GM12878 (cell line): ENCODE results near the gene PPP1R3G. TPM values are rescaled to one million over a fixed set of nuclear protein-coding genes. Genes with fewer than 3 reads are reported as not detected.

ENCODE experiments used
- ATAC-seq: fragments of 200-7000 bp; cut with Tn5 transposase; 3 replicates; pipeline ENCODE4 v1.9.1; 2020; ENCODE audit warnings: mild to moderate bottlenecking, moderate library complexity
- BruUV-seq: library from RNA; stranded (reverse); fragments of 400-500 nt; replicated peaks from 2 replicates; lab custom pipeline; 2021; lab: Mats Ljungman, UMichigan
- CTCF ChIA-PET: fragments of 300-600 bp; sonication (Branson Sonifier 250); formaldehyde crosslinking; extraction: SDS; loops from one replicate; lab custom pipeline; 2021; ENCODE audit warnings: inconsistent platforms; lab: Yijun Ruan, JAX
- POLR2A ChIA-PET: fragments of 350-600 bp; formaldehyde crosslinking; extraction: SDS; loops from one replicate; lab custom pipeline; 2021; ENCODE audit warnings: inconsistent platforms; lab: Charles Lee
- RAD21 ChIA-PET: fragments of 300-600 bp; sonication (Branson Sonifier 250); formaldehyde crosslinking; loops from one replicate; lab custom pipeline; 2023; ENCODE audit warnings: antibody characterized with exemption; ENCODE audit not compliant: unreplicated experiment; lab: Charles Lee
- SMC1A ChIA-PET: fragments of 300-600 bp; sonication (Branson Sonifier 250); formaldehyde crosslinking; loops from one replicate; lab custom pipeline; 2023; ENCODE audit not compliant: unreplicated experiment, uncharacterized antibody; lab: Charles Lee
- DNase-seq: peaks from one replicate; pipeline ENCODE4 v3.0.0-alpha.2; 2011; ENCODE audit warnings: low read depth, low spot score
- FAIRE-seq: peaks from 3 replicates; lab custom pipeline; 2011; peaks lifted over from hg19 to GRCh38; lab: Jason Lieb, UNC
- H2AFZ ChIP-seq: 2 replicates; pipeline ENCODE4 v1.6.0; 2011; ENCODE audit warnings: low read depth, low read length, control low read depth; ENCODE audit not compliant: control insufficient read depth
- H3K27ac ChIP-seq: 2 replicates; pipeline ENCODE4 v1.5.1; 2011; ENCODE audit warnings: control low read depth; ENCODE audit not compliant: control insufficient read depth, insufficient read depth
- H3K27me3 ChIP-seq, 2 experiments: replicated peaks in 1 of 2; 2 replicates each; pipeline versions ENCODE4 v1.6.0 to v1.6.1; 2011; ENCODE audit warnings: low read length in 1 of 2; ENCODE audit not compliant: control insufficient read depth in 2 of 2, insufficient read depth in 2 of 2
- H3K36me3 ChIP-seq, 2 experiments: 2 replicates each; pipeline ENCODE4 v1.5.1; 2011; ENCODE audit warnings: low read length in 1 of 2; ENCODE audit not compliant: control insufficient read depth in 2 of 2, insufficient read depth in 2 of 2
- H3K4me1 ChIP-seq: 2 replicates; pipeline ENCODE4 v1.6.1; 2011; ENCODE audit warnings: mild to moderate bottlenecking, low read length, moderate library complexity, mixed read lengths; ENCODE audit not compliant: control insufficient read depth, insufficient read depth
- H3K4me2 ChIP-seq: 2 replicates; pipeline ENCODE4 v1.6.0; 2011; ENCODE audit warnings: control low read depth; ENCODE audit not compliant: control insufficient read depth, insufficient read depth
- H3K4me3 ChIP-seq: fragments of 200-600 bp; sonication (generic); 2 replicates; pipeline ENCODE4 v1.5.1; 2016
- H3K79me2 ChIP-seq: 2 replicates; pipeline ENCODE4 v1.6.0; 2011; ENCODE audit warnings: low read length; ENCODE audit not compliant: control insufficient read depth, insufficient read depth
- H3K9ac ChIP-seq: 2 replicates; pipeline ENCODE4 v1.8.0; 2011; ENCODE audit warnings: low read length, control low read depth, mixed read lengths; ENCODE audit not compliant: control insufficient read depth, insufficient read depth
- H3K9me3 ChIP-seq: replicated peaks from 3 replicates; pipeline ENCODE4 v1.5.1; 2011; ENCODE audit warnings: mild to moderate bottlenecking, low read length; ENCODE audit not compliant: control insufficient read depth, insufficient read depth
- H4K20me1 ChIP-seq: 2 replicates; pipeline ENCODE4 v1.6.0; 2011; ENCODE audit not compliant: control insufficient read depth, insufficient read depth
- ATF7 ChIP-seq: fragments of 450-650 bp; IDR thresholded peaks from 2 replicates; pipeline ENCODE4 v1.6.1; 2016; ENCODE audit warnings: low read depth, mild to moderate bottlenecking
- DPF2 ChIP-seq: fragments of 450-650 bp; IDR thresholded peaks from 2 replicates; pipeline ENCODE4 v1.6.1; 2017; ENCODE audit warnings: mild to moderate bottlenecking
- EGR1 ChIP-seq, 2 experiments: IDR thresholded peaks; 1 replicate in 1 of 2; 2 replicates in 1 of 2; pipeline ENCODE4 v1.6.1; 2011 to 2012; ENCODE audit warnings: low read depth in 2 of 2, low read length in 2 of 2, borderline replicate concordance in 1 of 2, mild to moderate bottlenecking in 1 of 2, moderate library complexity in 1 of 2
- IKZF1 ChIP-seq: fragments of 450-650 bp; conservative IDR thresholded peaks from 2 replicates; pipeline ENCODE4 v1.6.1; 2017; ENCODE audit warnings: antibody characterized with exemption, mild to moderate bottlenecking
- MEF2A ChIP-seq: IDR thresholded peaks from 2 replicates; pipeline ENCODE4 v1.6.1; 2011; ENCODE audit warnings: low read depth, mild to moderate bottlenecking, low read length, moderate library complexity; ENCODE audit not compliant: insufficient read depth
- POLR2A ChIP-seq: IDR thresholded peaks from 2 replicates; pipeline ENCODE4 v1.6.1; 2011; ENCODE audit warnings: low read depth, mild to moderate bottlenecking, low read length
- RFX5 ChIP-seq: IDR thresholded peaks from 2 replicates; pipeline ENCODE4 v1.6.1; 2011; ENCODE audit warnings: low read depth, low read length, improper control_type of control experiment
- TCF3 ChIP-seq: IDR thresholded peaks from 2 replicates; pipeline ENCODE4 v1.6.1; 2012; ENCODE audit warnings: low read depth, mild to moderate bottlenecking, low read length, borderline replicate concordance; ENCODE audit not compliant: insufficient read depth
- WGBS: methylation state at CpG from one replicate; pipeline ENCODE4 v1.1.6; 2016; ENCODE audit warnings: low lambda C conversion rate; ENCODE audit not compliant: insufficient replicate concordance, insufficient coverage; ENCODE audit errors: missing lambda C conversion rate; 5-methylcytosine and 5-hydroxymethylcytosine counted together
- in situ Hi-C: fragments of 300-500 bp; cut with MboI; formaldehyde crosslinking; loops from 9 replicates; pipeline ENCODE4 v1.14.3; 2018; ENCODE audit warnings: mixed read lengths
- intact Hi-C: fragments of 100-400 bp; cut with micrococcal nuclease; formaldehyde crosslinking; loops from one replicate; pipeline ENCODE4 v1.14.2; 2022; ENCODE audit not compliant: unreplicated experiment
- polyA plus RNA-seq, 11 experiments: library from polyadenylated mRNA; depleted of rRNA in 4 of 11; unstranded in 6 of 11; stranded (reverse) in 5 of 11; fragments of >200 nt; fragmentation: Nextera tagmentation in 4 of 11; fragmentation: Illumina TruSeq in 1 of 11; extraction: Ambion mirVana in 4 of 11; extraction: Trizol in 1 of 11; gene quantifications; 1 replicate in 1 of 11; 2 replicates in 10 of 11; pipeline versions ENCODE4 v1.2.1 to v1.2.3, GENCODE V29; 2011 to 2016; ENCODE audit warnings: inconsistent platforms in 2 of 11, missing spikeins in 2 of 11, low read depth in 1 of 11
- total RNA-seq, 4 experiments: library from RNA; depleted of rRNA in 3 of 4; stranded (reverse); fragments of >200 nt in 3 of 4; fragmentation: Illumina TruSeq in 1 of 4; extraction: Trizol in 1 of 4; gene quantifications; 2 replicates each; pipeline versions ENCODE4 v1.2.1 to v1.2.3, GENCODE V29; 2013 to 2021
- TF ChIP-seq, protein P1 (sequence below): fragments of 150-350 bp; IDR thresholded peaks from 2 replicates; pipeline ENCODE4 v1.6.1; 2014; ENCODE audit warnings: mild to moderate bottlenecking, low read depth, low read length
- TF ChIP-seq, protein P2 (sequence below), 3 experiments: IDR thresholded peaks in 2 of 3; conservative IDR thresholded peaks in 1 of 3; 2 replicates each; pipeline ENCODE4 v1.5.1; 2011; ENCODE audit warnings: low read depth in 3 of 3, low read length in 3 of 3, mild to moderate bottlenecking in 3 of 3, control low read depth in 2 of 3, moderate library complexity in 2 of 3, inconsistent platforms in 1 of 3, mixed read lengths in 1 of 3; ENCODE audit not compliant: control insufficient read depth in 2 of 3, insufficient read depth in 1 of 3; ENCODE audit errors: extremely low read depth in 1 of 3
- TF ChIP-seq, protein P3 (sequence below): fragments of 450-650 bp; IDR thresholded peaks from 2 replicates; pipeline ENCODE4 v1.6.1; 2017; ENCODE audit warnings: mild to moderate bottlenecking, low read depth, inconsistent platforms; ENCODE audit not compliant: poor library complexity, severe bottlenecking

PPP1R3G gene
- total and polyA plus RNA-seq, 10 of the 15 experiments (the other 5 are each of a cell fraction or from before 2014, with no cell fraction given) = 0.01 to 0.10 (median 0.04) TPM; not detected in 4

DNA sequence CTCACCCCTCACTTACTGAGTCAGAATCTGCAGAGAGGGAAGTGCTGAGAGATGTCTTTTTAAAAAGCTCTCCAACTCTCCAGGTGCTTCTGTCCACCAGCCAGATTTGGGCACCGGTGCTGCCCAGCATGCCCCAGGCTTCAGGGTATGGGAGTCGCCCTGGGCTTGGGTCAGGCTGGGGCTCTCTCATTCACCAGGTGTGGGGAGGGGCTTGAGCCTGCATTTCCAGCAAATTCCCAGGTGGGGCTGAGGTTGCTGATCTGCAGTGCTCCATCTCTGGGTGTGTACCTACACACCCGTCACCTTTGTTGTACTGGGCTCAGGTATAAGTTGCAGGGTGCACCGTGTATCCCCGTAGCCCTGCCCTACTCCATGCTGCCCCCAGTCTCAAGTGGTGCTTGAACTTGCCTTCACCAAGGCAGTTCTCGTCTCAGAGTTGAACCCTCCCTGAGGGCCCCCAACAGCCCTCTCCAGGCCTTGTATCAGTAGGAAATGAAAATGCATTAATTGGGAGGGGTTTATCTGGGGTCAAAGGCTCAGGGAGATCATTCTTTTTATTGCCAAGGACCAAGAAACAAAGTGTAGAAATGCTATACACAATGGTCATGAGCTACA lies 23.5 kb downstream of the PPP1R3G start (continued):
- TF ChIP-seq, protein P1, sequence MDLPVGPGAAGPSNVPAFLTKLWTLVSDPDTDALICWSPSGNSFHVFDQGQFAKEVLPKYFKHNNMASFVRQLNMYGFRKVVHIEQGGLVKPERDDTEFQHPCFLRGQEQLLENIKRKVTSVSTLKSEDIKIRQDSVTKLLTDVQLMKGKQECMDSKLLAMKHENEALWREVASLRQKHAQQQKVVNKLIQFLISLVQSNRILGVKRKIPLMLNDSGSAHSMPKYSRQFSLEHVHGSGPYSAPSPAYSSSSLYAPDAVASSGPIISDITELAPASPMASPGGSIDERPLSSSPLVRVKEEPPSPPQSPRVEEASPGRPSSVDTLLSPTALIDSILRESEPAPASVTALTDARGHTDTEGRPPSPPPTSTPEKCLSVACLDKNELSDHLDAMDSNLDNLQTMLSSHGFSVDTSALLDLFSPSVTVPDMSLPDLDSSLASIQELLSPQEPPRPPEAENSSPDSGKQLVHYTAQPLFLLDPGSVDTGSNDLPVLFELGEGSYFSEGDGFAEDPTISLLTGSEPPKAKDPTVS = no peak
- TF ChIP-seq, protein P2, sequence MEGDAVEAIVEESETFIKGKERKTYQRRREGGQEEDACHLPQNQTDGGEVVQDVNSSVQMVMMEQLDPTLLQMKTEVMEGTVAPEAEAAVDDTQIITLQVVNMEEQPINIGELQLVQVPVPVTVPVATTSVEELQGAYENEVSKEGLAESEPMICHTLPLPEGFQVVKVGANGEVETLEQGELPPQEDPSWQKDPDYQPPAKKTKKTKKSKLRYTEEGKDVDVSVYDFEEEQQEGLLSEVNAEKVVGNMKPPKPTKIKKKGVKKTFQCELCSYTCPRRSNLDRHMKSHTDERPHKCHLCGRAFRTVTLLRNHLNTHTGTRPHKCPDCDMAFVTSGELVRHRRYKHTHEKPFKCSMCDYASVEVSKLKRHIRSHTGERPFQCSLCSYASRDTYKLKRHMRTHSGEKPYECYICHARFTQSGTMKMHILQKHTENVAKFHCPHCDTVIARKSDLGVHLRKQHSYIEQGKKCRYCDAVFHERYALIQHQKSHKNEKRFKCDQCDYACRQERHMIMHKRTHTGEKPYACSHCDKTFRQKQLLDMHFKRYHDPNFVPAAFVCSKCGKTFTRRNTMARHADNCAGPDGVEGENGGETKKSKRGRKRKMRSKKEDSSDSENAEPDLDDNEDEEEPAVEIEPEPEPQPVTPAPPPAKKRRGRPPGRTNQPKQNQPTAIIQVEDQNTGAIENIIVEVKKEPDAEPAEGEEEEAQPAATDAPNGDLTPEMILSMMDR (IDR thresholded peaks at IDR 0.05 in 2 of 3, conservative IDR thresholded peaks at IDR 0.05 in 1 of 3; ENCODE audit: control insufficient read depth in 2 of 3, extremely low read depth in 1 of 3, insufficient read depth in 1 of 3, low read depth in 3 of 3, low read length in 3 of 3) = no peak
- TF ChIP-seq, all 136 proteins: peak for 0

DNA sequence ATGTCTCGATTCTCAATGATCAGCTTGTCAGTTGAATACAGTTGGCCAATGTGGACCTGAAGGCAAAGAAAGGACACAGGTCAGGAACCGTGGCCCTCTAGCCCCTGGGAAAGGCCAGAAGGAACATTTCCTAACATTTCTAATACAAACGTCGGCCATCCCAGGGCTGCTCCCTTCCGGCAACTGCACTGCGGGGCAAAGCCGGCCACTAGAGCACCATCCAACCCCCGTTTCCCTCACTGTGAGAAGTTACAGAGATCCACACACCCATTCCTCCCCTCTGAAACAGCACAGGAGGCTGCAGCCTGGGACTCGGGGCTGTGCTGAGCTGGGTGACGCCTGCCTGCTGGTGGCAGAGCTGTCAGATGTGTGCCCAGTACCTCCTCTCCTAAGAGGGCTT lies 24.3 kb downstream of the PPP1R3G start:
- Histone ChIP-seq H2AFZ (no peak overlapping the region), H3K9ac (no peak overlapping the region), H3K4me1 (no peaks in the 10 kb centered on the region), H4K20me1 (no peaks in the 10 kb centered on the region), H3K36me3 (no peaks in the 10 kb centered on the region), H3K27ac (no peak overlapping the region), H3K27me3 (no peaks in the 10 kb centered on the region), H3K9me3 (no peaks in the 10 kb centered on the region), H3K4me3 (no peak overlapping the region), H3K4me2 (no peak overlapping the region), H3K79me2 (no peaks in the 10 kb centered on the region)
- ATAC-seq (no peak), DNase-seq (no peak), FAIRE-seq (no peak)
- in situ Hi-C loops = no loop called here
- ChIA-PET POLR2A (no interaction called here), RAD21 (no interaction called here), CTCF (no interaction called here), SMC1A (no interaction called here)
- no TSS peak for BruUV-seq
- intact Hi-C loops = no loop called here
- 84% methylated on average over 10 of the region's 10 CpGs for WGBS
- TF ChIP-seq TCF3 (no peak), DPF2 (no peak), IKZF1 (no peak), ATF7 (no peak), POLR2A (no peak), EGR1 (IDR thresholded peaks at IDR 0.05; ENCODE audit: borderline replicate concordance in 1 of 2, low read depth in 2 of 2, low read length in 2 of 2) (no peak), MEF2A (no peak), RFX5 (no peak)
- TF ChIP-seq, protein P3, sequence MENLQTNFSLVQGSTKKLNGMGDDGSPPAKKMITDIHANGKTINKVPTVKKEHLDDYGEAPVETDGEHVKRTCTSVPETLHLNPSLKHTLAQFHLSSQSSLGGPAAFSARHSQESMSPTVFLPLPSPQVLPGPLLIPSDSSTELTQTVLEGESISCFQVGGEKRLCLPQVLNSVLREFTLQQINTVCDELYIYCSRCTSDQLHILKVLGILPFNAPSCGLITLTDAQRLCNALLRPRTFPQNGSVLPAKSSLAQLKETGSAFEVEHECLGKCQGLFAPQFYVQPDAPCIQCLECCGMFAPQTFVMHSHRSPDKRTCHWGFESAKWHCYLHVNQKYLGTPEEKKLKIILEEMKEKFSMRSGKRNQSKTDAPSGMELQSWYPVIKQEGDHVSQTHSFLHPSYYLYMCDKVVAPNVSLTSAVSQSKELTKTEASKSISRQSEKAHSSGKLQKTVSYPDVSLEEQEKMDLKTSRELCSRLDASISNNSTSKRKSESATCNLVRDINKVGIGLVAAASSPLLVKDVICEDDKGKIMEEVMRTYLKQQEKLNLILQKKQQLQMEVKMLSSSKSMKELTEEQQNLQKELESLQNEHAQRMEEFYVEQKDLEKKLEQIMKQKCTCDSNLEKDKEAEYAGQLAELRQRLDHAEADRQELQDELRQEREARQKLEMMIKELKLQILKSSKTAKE = no peak
